HG02981 (cell line): ENCODE results near the gene RECQL5.

Experiments used
- ATAC-seq: cut with Tn5 transposase; IDR thresholded peaks from one replicate; pipeline ENCODE4 v1.9.1; 2021; ENCODE audit warnings: mild to moderate bottlenecking, moderate library complexity; ENCODE audit not compliant: unreplicated experiment

RECQL5 gene

DNA sequence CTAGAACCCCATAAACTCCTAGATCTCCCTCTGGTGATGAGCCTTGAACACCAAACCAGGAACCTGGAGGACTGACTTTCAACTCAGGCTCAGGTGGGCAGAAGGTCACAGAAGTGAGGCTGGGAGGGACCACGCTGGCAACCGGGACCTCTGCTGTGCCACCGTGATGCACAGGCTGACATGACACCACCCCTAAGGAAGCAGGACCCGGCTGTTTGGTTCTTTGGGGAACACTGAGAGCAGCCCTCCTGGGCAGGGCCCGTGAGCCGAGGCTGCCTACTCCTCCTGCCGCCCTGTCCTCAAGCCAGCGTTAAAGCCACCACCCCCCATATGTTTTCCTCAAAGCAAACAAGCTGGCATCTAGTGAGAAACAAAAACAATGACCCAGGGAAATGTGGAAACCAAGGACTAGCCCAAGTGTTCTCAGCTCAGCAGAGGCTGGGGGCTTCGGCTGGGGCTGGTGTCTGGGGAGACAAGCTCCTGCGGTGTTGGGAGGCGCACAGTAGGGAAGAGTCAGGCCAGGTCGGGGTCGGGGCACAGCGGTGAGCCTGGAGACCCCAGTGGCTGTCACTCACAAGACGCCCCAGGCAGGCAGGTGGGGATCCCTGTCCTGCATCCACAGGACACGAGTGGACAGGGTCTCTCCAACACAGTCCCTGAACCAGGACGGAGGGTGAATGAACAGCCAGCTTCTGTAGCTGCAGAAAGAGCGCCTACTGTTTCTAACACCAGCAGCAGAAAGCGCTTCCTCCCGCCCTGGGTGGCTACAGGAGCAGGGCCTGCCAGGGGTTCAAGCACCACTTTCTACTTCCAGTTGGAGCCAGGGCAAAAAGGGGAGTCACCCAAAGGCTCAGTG is 32.0 kb downstream of the RECQL5 start:
- no peak for ATAC-seq

DNA sequence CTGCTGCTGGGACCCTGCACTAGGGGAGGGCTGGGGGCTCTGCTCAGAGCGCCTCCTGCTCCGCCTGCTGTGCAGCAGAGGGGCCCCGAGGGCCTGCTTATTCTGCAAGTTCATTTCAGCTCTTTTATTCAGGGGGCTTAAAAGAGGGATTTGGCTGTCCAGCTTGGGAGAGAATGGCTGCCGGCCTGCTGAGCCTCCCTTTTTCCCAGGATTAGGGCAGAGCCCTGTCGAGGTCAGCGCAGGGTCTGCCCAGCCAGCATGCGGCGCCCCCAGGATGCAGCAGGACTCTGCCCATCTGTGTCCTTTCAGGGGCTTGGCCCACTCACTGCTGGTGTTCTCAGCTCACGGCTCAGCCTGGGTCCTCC is 32.6 kb downstream of the RECQL5 start:
- no peak for ATAC-seq

DNA sequence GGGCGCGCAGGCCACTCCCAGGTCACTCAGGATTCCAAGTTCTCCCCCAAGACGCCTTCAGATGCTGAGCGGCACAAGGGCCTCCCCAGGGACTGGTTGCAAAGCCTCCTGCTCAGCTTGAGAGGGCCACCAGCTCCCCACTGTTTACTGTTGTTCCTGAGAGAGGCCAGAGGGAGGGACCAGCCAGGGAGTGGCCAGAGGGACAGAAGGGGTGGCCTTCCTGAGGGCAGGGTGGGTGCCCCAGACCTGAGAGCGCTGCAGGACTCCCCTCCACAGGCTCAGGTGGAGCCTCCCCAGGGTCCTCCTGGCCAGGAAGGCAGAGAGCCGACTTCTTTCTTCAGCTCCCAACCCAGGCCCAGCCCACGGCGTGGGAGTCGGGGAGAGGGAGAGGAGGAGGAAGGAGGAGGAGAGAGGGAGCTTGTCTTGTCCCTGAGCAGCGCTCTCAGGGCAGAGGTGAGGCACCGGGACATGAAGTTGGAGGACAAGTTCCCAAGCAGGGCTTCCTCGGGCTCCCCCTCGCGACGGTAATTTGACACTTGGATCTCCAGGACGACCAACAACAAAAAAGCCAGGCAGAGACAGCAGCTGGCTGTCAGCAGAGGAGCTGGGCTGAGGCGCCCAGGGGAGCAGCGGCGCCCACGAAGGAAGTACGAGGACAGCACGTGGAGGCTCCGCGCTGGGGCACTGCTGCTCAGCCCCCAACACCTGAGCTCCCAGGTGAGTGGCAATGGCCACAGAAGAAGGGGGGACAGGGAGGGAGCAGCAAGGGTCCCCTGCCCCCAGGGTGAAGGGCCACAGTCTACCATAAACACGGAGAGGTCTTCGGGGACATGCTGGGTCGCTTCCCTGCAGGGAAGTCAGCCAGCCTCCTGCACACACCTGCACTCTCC is 33.2 kb downstream of the RECQL5 start:
- no peak for ATAC-seq

DNA sequence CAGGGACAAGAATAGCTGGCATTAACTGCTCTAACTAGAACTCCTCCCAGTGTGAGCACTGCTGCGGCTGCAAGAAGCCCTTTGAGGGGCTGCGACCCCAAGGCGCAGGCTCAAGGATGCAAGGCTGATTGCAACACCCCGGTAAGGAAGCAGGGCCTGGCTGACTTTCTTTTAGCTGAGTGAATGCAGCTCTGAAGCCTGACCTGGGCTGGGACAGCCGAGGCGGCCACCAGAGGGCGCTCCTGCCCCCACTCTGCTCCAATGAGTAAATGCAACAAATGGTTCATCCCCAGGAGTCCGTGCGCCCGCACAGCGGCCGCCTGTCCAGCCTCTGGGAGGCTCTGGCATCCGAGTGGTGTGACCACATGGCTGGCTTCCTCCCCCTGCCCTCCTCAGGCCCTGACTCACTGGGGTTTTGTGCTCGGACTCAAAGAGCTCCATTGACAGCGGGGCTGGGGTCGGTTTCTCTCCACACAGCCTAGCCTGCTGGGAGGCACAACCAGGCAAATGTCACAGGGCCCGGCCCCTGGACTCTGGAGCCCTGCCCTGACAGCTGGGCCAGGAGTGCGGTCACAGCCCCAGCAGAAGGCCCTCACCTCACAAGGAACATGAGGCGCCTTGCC is 34.0 kb downstream of the RECQL5 start, which contains the start of gene SMIM5:
TSS of gene SMIM5 (plus strand) at position 572 of the 623 bp plus-strand sequence. CDS start 6,768 bp downstream, outside the sequence.
- no peak for ATAC-seq

DNA sequence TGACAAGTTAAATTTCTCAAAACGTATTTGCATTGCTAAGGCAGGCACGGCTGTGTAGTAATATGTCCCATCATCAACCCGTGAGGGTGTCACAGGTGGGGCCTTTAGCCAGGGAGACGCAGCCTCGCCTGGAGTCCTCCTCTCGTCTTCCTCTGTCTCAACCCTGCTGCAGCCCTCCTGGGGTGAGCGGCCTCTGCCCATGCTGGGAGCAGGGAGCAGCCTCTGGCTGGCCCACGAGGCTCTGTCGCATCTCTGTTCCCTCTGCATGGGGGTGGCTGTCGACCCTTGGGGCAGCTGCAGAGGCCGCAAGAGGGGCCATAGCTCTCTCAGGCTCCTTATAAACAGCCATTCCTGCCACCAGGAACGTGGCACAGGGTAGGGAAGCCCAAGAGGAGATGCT is 34.5 kb downstream of the RECQL5 start:
- ATAC-seq, result no peak

DNA sequence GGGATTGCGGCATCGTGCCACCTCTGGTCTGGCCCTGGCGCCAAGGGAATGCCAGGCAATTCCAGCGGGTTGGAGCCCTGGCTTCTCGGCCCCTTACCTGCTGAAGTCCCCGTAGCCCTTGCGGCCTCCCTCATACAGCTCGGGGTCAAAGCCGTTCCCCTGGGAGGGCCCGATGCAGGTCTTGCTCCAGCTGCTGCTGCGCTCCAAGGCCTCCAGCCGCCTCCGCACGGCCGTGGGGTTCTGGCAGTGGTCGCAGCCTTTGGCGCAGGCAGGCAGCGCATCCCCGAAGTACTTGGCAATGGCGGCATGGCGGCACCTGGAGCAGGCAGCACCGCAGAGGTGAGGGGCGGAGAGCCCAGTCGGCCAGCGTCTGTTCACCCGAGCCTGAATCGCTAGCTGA is 35.6 kb downstream of the RECQL5 start:
- ATAC-seq, result no peak

DNA sequence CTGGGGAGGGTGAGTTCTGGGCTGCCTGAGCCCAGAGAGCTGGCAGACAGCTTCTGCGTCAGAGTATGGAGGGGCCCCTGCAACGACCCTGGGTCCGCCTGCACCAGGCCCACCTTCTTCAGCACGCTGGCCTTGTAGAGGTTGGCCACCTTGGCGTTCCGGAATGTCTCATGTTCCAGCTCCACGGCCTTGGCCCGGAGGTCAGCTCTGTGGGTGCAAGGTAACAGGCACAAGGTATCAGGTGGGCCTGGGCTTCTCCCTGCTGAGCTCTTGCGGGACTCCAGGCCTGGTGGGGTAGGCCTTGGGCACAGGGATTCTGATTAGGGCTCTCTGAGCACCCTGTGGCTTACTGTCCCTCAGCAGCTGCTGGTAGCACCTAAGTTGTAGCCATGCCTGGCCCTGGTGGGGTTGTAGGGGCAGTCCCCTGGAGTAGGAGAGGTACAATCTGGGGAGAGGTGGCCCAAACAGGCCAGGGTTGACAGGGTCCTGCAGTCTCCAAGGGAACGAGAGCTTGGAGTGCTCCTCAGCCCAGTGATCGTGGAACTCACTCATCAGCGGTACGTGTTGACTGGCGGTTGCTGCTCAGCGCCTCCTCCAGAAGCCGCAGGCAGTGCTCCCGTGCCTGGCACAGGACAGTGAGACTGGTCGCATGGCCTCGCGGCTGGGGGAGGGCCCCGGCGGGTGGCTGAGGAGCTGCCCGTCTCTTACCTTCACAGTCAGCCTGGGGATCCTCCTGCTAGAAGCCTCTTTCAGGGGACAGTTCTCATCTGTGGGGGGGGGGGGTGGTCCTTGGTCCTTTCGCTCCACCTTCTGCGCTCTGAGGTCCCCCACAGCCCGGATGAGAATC is 36.7 kb downstream of the RECQL5 start:
- ATAC-seq, result no peak

DNA sequence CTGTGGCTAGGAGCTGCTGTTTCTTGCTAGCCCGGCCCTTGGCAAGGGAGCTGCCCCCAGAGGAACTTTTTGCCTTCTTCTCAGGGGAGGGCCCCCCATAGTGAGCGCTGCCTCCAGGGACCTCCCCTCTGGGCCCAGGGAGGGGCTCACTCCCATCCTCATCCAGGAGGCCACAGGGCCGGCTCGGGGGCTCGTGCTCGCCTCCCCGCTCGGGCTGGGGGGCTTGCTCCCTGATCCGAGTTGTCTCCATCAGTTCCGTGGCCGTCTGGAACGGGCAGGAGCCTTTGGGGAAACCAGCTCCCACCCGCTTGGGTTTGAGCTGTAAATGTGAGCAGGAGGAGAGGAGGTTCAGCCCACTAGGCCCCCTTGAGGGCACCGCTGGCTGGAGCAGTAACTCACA is 37.8 kb downstream of the RECQL5 start:
- ATAC-seq, result no peak

DNA sequence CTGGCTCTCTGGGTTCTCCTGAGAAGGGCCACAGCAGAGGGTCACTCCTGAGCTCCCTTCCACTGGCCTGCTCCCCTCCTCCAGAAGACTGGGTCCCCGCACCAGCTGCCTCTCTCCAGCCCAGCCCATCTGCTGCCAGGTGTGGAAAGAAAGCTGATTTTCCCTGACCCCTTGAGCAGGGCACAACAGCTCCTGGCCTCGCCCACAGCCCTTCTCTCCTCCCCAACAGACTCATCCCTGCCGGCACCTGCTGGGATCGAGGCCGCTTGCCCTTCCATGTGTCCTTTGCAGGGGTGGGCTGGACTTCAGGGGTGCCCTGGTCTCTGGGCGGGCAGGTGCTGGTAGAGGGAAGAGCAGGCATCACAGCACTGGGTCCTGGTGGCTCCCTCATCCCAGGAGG is 38.5 kb downstream of the RECQL5 start:
- ATAC-seq, result no peak

DNA sequence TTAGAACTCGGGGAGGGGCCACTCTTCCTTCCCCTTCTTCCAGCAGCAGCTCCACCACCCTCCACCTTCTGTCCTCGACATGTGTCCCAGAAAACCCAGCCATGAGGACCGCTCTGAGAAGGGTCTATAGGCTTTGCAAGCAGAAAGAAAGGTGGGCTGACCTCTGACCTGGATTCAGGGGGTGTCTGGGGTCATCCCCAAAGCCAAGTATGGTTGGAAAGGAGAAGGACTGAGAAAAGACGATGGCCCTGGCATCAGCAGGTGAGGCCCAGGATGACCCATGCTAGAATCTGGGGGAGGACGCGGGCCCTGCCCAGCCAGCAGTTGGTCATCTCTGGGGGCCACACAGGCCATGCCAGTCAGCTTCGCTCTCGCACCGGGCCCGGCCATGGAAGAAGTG is 39.9 kb downstream of the RECQL5 start:
- no peak for ATAC-seq

DNA sequence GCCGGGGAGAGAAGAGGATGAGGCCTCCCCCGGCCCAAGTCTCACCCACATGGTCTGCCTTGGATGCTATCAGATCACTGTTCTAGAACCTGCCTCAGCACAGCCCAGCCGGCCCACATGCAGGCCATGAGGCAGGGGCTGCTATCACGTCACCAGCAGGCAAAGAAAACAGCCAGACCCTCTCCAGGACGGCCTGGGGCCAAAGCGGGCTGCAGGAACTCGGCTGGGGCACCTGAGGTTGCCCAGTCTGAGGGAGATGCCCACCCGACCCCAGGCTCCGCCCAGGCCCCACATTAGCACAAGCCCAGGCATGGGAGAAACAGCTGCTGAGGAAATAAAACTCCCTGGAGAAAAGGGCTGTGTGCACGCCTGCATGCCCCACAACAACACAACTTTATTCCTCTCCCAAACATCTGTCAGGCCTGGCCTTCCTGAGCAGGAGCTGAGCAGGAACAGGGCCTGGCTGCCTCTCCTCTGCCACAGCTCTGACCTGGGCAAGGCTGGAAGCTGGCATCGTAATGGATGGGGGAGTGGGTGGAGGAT is 40.4 kb downstream of the RECQL5 start:
- ATAC-seq, result no peak

DNA sequence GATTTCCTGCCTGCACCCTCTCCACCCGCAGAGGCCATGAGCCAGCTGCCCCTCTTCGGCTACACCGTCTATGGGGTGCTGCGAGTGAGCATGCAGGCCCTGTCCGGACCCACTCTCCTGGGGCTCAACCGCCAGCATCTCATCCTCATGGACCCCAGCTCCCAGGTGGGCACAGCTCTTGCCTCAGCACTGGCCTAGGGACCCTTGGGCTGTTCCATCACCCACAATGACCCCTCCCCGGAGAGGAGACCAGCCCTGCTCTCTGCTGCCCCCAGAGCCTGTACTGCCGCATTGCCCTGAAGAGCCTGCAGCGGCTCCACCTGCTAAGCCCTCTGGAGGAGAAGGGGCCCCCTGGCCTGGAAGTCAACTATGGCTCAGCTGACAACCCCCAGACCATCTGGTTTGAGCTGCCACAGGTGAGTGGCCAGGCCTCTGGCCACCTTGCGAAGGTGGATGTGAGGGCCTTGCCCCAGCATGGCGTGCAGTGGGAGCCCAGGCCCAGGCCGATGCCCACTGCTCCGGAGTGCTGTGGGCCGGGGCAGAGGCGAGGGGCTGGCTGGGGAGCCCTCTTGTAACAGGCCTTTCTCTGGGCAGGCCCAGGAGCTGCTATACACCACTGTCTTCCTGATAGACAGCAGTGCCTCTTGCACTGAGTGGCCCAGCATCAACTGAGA is 41.0 kb downstream of the RECQL5 start:
- ATAC-seq, result no peak

DNA sequence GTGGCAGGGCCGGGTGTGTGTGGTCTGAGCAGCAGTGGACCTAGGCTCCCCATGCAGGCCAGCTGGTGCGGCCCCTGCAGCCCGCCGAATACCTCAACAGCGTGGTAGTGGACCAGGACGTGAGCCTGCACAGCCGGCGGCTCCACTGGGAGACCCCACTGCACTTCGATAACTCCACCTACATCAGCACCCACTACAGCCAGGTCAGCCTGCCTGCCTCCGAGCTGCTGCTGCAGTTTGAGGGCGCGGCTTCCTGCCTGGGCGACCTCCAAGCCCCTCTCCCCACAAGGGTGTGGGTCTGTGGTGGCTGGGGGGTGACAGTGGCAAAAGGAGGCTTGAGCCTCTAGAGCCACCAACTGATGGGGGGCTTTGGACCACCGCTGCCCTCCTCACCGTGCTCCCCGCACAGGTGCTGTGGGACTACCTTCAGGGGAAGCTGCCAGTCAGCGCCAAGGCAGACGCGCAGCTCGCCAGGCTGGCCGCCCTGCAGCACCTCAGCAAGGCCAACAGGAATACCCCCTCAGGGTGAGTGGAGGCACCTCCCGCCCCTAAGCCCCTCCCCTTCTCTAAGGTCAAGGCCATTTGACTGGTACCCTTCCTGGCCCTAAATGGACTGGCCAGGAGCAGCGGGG is 42.1 kb downstream of the RECQL5 start:
- no peak for ATAC-seq

DNA sequence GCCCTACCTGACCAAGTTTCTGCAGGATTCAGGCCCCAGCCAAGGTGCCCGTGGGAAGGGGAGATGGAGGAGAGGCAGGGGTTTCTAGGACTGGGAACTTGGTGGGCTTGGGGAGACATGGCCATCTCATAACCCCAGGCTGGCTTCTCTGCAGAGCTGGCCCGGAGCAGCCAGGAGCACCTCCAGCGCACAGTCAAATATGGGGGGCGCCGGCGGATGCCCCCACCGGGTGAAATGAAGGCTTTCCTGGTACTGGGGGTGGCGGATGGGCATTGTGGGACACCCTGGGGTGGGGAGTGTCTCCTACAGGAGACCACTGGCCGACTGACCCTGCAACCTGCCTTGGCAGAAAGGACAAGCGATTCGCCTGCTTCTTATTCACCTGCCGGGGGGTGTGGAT is 42.9 kb downstream of the RECQL5 start:
- no peak for ATAC-seq

DNA sequence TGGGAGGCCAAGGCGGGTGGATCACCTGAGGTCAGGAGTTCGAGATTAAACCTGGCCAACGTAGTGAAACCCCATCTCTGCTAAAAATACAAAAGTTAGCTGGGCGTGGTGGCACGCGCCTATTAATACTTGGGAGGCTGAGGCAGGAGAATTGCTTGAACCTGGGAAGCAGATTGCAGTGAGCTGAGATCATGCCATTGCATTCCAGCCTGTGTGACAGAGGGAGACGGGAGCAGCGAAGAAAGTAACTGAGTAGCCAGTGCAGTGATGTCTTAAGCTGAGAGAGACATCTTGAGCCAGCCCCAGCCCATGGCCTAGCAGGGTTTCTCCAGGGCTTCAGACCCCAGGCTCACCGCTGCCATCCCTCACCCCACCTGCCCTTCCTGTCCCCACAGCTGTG is 43.6 kb downstream of the RECQL5 start:
- ATAC-seq, result no peak

DNA sequence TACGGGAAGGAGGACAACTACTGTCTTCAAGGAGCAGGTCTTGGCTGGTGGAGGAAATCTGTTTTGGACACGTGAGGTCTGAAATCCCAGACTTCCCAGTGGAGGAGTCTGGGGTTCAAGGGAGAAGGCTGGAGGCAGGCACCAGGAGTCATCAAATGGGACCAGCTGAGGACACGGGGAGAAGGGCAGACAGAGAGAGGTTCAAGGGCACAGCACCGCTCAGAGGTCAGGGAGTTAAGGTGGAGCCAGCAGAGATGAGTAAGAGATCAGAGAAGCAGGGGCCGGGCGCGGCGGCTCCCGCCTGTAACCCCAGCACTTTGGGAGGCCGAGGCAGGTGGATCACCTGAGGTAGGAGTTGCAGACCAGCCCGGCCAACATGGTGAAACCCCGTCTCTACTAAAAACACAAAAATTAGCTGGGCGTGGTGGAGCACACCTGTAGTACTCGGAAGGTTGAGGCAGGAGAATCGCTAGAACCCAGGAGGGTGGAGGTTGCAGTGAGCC is 44.1 kb downstream of the RECQL5 start:
- ATAC-seq, result no peak

DNA sequence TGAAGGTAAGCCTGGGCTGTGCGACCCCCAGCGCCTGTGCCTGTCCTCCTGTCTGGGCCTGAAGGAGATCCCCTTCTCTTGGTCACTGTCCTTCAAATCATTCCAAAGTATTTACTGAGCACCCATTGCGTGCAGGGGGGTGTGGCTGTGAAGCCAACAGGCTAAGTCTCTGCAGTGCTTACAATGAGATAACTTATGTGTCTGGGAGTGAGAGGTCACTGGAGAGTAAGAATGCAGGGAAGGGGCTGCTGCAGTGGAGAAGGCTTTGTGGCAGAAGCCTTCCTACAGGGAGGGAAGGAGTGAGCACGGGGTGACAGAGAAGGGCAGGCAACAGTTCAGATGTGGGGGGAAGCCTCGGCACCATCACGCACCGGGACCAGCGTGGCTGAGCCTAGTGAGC is 44.9 kb downstream of the RECQL5 start:
- no peak for ATAC-seq

DNA sequence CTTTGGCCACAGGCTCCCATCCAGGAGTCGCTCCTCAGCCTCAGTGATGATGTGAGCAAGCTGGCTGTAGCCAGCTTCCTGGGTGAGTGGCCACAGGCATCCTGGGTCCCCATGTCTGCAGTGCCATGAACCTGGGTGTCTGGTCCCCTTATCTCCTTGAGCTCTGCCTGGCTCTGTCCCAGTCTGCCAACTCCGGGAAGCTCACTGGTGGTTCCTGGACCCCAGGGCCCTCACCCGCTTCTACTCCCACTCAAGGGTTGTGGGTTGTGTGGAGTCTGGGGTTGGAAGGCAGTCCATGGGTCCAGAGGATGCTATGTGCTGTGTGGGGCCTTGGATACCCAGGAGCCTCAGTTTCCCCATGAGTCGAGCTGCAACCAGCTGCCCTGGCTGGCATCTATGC is 45.5 kb downstream of the RECQL5 start:
- no peak for ATAC-seq
